K562 (cell line): ENCODE results near the gene CHKB. TPM values are rescaled to one million over a fixed set of nuclear protein-coding genes. Genes with fewer than 3 reads are reported as not detected.

Source experiments
- ATAC-seq: fragments of 200-7000 bp; cut with Tn5 transposase; 3 replicates; pipeline ENCODE4 v1.9.1; 2020; ENCODE audit warnings: moderate library complexity
- BruUV-seq: library from RNA; stranded (reverse); fragments of 400-500 nt; replicated peaks from 2 replicates; lab custom pipeline; 2021; lab: Mats Ljungman, UMichigan
- CTCF ChIA-PET: fragments of 300-600 bp; formaldehyde crosslinking; extraction: SDS; loops from one replicate; lab custom pipeline; 2021; ENCODE audit warnings: low intra/inter-chr PET ratio; lab: Yijun Ruan, JAX
- POLR2A ChIA-PET: fragments of 300-600, 350-650 bp; sonication (Branson Sonifier 250); formaldehyde crosslinking; extraction: SDS; loops from one replicate; lab custom pipeline; 2021; ENCODE audit warnings: antibody characterized with exemption, inconsistent platforms; lab: Yijun Ruan, JAX
- DNase-seq, 4 experiments: peaks; one replicate each; pipeline versions ENCODE4 v3.0.0 to v3.0.0-alpha.2; 2011 to 2018; ENCODE audit warnings: low spot score in 3 of 4, mixed read lengths in 3 of 4; ENCODE audit errors: extremely low read depth in 1 of 4
- FAIRE-seq: peaks from 2 replicates; lab custom pipeline; 2011; peaks lifted over from hg19 to GRCh38; lab: Jason Lieb, UNC
- H2AFZ ChIP-seq: 2 replicates; pipeline ENCODE4 v1.6.0; 2011; ENCODE audit warnings: low read depth, low read length, control low read depth, inconsistent platforms
- H3K27ac ChIP-seq: fragments of 200-600 bp; 3 replicates; pipeline ENCODE4 v1.8.0; 2011; ENCODE audit warnings: low read depth, mild to moderate bottlenecking, control low read depth, inconsistent platforms, low read length, moderate library complexity, mixed read lengths; ENCODE audit errors: extremely low read depth
- H3K27me3 ChIP-seq, 2 experiments: fragments of 300-600 bp in 1 of 2; 2 replicates in 1 of 2; 3 replicates in 1 of 2; pipeline versions ENCODE4 v1.6.0 to v1.8.0; 2011; ENCODE audit warnings: inconsistent platforms in 2 of 2, low read length in 2 of 2, mild to moderate bottlenecking in 1 of 2, mixed read lengths in 1 of 2, moderate library complexity in 1 of 2; ENCODE audit not compliant: control insufficient read depth in 2 of 2, insufficient read depth in 2 of 2
- H3K36me3 ChIP-seq: fragments of 300-600 bp; 3 replicates; pipeline ENCODE4 v1.8.0; 2011; ENCODE audit warnings: mild to moderate bottlenecking, low read length, inconsistent platforms; ENCODE audit not compliant: control insufficient read depth, insufficient read depth
- H3K4me1 ChIP-seq, 2 experiments: fragments of 200-600 bp in 1 of 2; replicated peaks in 1 of 2; 2 replicates in 1 of 2; 3 replicates in 1 of 2; pipeline versions ENCODE4 v1.5.1 to v1.8.0; 2011; ENCODE audit warnings: inconsistent platforms in 2 of 2, low read length in 2 of 2, mild to moderate bottlenecking in 1 of 2, mixed read lengths in 1 of 2, moderate library complexity in 1 of 2; ENCODE audit not compliant: control insufficient read depth in 2 of 2, insufficient read depth in 2 of 2
- H3K4me2 ChIP-seq: 2 replicates; pipeline ENCODE4 v1.6.1; 2011; ENCODE audit warnings: low read length, control low read depth, inconsistent platforms, mixed read lengths; ENCODE audit not compliant: insufficient read depth
- H3K4me3 ChIP-seq: fragments of 200-600 bp; sonication (generic), shearing (Covaris generic); 2 replicates; pipeline ENCODE4 v1.5.1; 2016; ENCODE audit warnings: control low read depth, inconsistent platforms
- H3K79me2 ChIP-seq: fragments of 200-600 bp; 3 replicates; pipeline ENCODE4 v1.8.0; 2011; ENCODE audit warnings: low read length, inconsistent platforms; ENCODE audit not compliant: control insufficient read depth, insufficient read depth
- H3K9ac ChIP-seq, 2 experiments: 2 replicates each; pipeline versions ENCODE4 v1.6.0 to v1.6.1; 2011; ENCODE audit warnings: low read depth in 2 of 2, low read length in 2 of 2, control low read depth in 1 of 2, inconsistent platforms in 1 of 2, mild to moderate bottlenecking in 1 of 2, mixed read lengths in 1 of 2; ENCODE audit not compliant: insufficient read depth in 1 of 2
- H3K9me1 ChIP-seq: one replicate; pipeline ENCODE4 v1.6.0; 2011; ENCODE audit warnings: inconsistent platforms, mild to moderate bottlenecking, low read length, moderate library complexity; ENCODE audit not compliant: control insufficient read depth, insufficient read depth
- H3K9me3 ChIP-seq: replicated peaks from 2 replicates; pipeline ENCODE4 v1.5.1; 2011; ENCODE audit warnings: low read depth, low read length, inconsistent platforms; ENCODE audit not compliant: control insufficient read depth, insufficient read depth
- H4K20me1 ChIP-seq: replicated peaks from 2 replicates; pipeline ENCODE4 v1.6.1; 2011; ENCODE audit warnings: low read length, inconsistent platforms, mixed read lengths; ENCODE audit not compliant: control insufficient read depth, insufficient read depth
- ATF3 ChIP-seq, 2 experiments: fragments of 450-650 bp in 1 of 2; sonication (generic) in 1 of 2; formaldehyde crosslinking in 1 of 2; IDR thresholded peaks in 1 of 2; conservative IDR thresholded peaks in 1 of 2; 2 replicates each; pipeline versions ENCODE4 v1.6.1 to v1.8.1; 2016 to 2023; ENCODE audit warnings: mild to moderate bottlenecking in 2 of 2, moderate library complexity in 2 of 2, inconsistent platforms in 1 of 2, missing genetic modification reagents in 1 of 2
- ATF7 ChIP-seq: fragments of 450-650 bp; IDR thresholded peaks from 2 replicates; pipeline ENCODE4 v1.7.1; 2014; ENCODE audit warnings: mild to moderate bottlenecking, moderate library complexity
- CC2D1A ChIP-seq: fragments of 450-650 bp; IDR thresholded peaks from 2 replicates; pipeline ENCODE4 v1.6.1; 2017; ENCODE audit warnings: mild to moderate bottlenecking
- CREB1 ChIP-seq, 2 experiments: sonication (generic) in 1 of 2; formaldehyde crosslinking in 1 of 2; IDR thresholded peaks; 2 replicates each; pipeline versions ENCODE4 v1.6.1 to v1.8.0; 2012 to 2022; ENCODE audit warnings: inconsistent platforms in 1 of 2, mild to moderate bottlenecking in 1 of 2, missing genetic modification reagents in 1 of 2, moderate library complexity in 1 of 2
- EGR1 ChIP-seq: fragments of 450-650 bp; conservative IDR thresholded peaks from 2 replicates; pipeline ENCODE4 v1.6.1; 2017; ENCODE audit warnings: mild to moderate bottlenecking
- ELK3 ChIP-seq: fragments of 450-650 bp; formaldehyde crosslinking; IDR thresholded peaks from 2 replicates; pipeline ENCODE4 v1.4.0; 2020; ENCODE audit warnings: mild to moderate bottlenecking
- HES1 ChIP-seq: fragments of 450-650 bp; IDR thresholded peaks from 2 replicates; pipeline ENCODE4 v1.6.1; 2016; ENCODE audit warnings: low read depth, mild to moderate bottlenecking, moderate library complexity
- IRF9 ChIP-seq: fragments of 450-650 bp; IDR thresholded peaks from 2 replicates; pipeline ENCODE4 v1.6.1; 2016; ENCODE audit warnings: missing biosample characterization, missing genetic modification characterization
- L3MBTL2 ChIP-seq: fragments of 450-650 bp; IDR thresholded peaks from 2 replicates; pipeline ENCODE4 v1.6.1; 2016; ENCODE audit warnings: mild to moderate bottlenecking, moderate library complexity
- LEF1 ChIP-seq: fragments of 450-650 bp; IDR thresholded peaks from 2 replicates; pipeline ENCODE4 v1.6.1; 2016; ENCODE audit warnings: mild to moderate bottlenecking
- PHF8 ChIP-seq: fragments of 200-600 bp; sonication (generic); IDR thresholded peaks from 2 replicates; pipeline ENCODE4 v1.6.1; 2012; ENCODE audit warnings: mixed run types, mild to moderate bottlenecking, inconsistent platforms, low read length, moderate library complexity, borderline replicate concordance
- RNF2 ChIP-seq: sonication (generic); IDR thresholded peaks from 2 replicates; pipeline ENCODE4 v1.6.1; 2016
- SETDB1 ChIP-seq: IDR thresholded peaks from one replicate; pipeline ENCODE4 v1.6.1; 2012; ENCODE audit warnings: low read length, control low read depth, inconsistent platforms
- SMAD2 ChIP-seq: fragments of 150-350 bp; IDR thresholded peaks from 2 replicates; pipeline ENCODE4 v1.6.1; 2014; ENCODE audit warnings: low read depth, mild to moderate bottlenecking, low read length
- TCF7 ChIP-seq: sonication (generic); IDR thresholded peaks from 2 replicates; pipeline ENCODE4 v1.6.1; 2016; ENCODE audit warnings: antibody characterized with exemption, borderline replicate concordance
- U2AF2 ChIP-seq: fragments of 200-400 bp; formaldehyde crosslinking; optimal IDR thresholded peaks from 2 replicates; pipeline ENCODE3; 2017; ENCODE audit warnings: low read depth, mild to moderate bottlenecking, low read length
- WGBS: fragments of 100-300 bp; shearing (Covaris generic); methylation state at CpG from one replicate; pipeline ENCODE4 v1.1.6; 2016; ENCODE audit warnings: low coverage, mixed read lengths; ENCODE audit not compliant: insufficient coverage; ENCODE audit errors: missing lambda C conversion rate; 5-methylcytosine and 5-hydroxymethylcytosine counted together
- in situ Hi-C: fragments of 300-500 bp; cut with MboI; formaldehyde crosslinking; loops from 4 replicates; pipeline ENCODE4 v1.15.0; 2018; ENCODE audit warnings: inconsistent platforms, mixed read lengths
- intact Hi-C: fragments of 100-400 bp; cut with micrococcal nuclease; formaldehyde crosslinking; loops from 2 replicates; pipeline ENCODE4 v1.14.2; 2022
- polyA plus RNA-seq, 8 experiments: library from polyadenylated mRNA; depleted of rRNA in 4 of 8; stranded (reverse) in 5 of 8; unstranded in 3 of 8; fragments of >200 nt; fragmentation: Nextera tagmentation in 2 of 8; fragmentation: Illumina TruSeq in 1 of 8; extraction: Ambion mirVana in 2 of 8; extraction: Trizol in 1 of 8; gene quantifications; 2 replicates each; pipeline versions ENCODE4 v1.2.1 to v1.2.3, GENCODE V29; 2011 to 2014; ENCODE audit warnings: inconsistent platforms in 1 of 8, missing spikeins in 1 of 8
- total RNA-seq, 7 experiments: library from RNA; depleted of rRNA in 6 of 7; stranded (reverse); fragments of >200 nt in 6 of 7; fragmentation: Illumina TruSeq in 2 of 7; extraction: Trizol in 2 of 7; gene quantifications; 2 replicates each; pipeline versions ENCODE4 v1.2.1 to v1.2.3, GENCODE V29; 2011 to 2021; ENCODE audit warnings: low replicate concordance in 1 of 7

Gene CHKB
- total and polyA plus RNA-seq, 9 of the 15 experiments (the other 6 are each of a cell fraction or from before 2014, with no cell fraction given), result 2.7 to 31.0 (median 11.0) TPM

- no peaks in the 10 kb centered on the region for H3K27me3 ChIP-seq
- no peak overlapping the region for H3K4me2 ChIP-seq
- 87% methylated on average over 4 of the region's 14 CpGs for WGBS
- intact Hi-C loops, result no loop called here
- H3K9me3 ChIP-seq, result no peaks in the 10 kb centered on the region
- H3K9me1 ChIP-seq, result no peaks in the 10 kb centered on the region
- H2AFZ ChIP-seq, result no peak overlapping the region
- H3K79me2 ChIP-seq, result no peaks in the 10 kb centered on the region; the same call in 2 of the 3 replicates
- FAIRE-seq, result no peak
- TF ChIP-seq ATF7 (no peak), RNF2 (no peak), U2AF2 (no peak), ELK3 (no peak), L3MBTL2 (no peak), LEF1 (no peak), PHF8 (no peak), CC2D1A (no peak), IRF9 (tag) (no peak), SMAD2 (no peak), SETDB1 (no peak), CREB1 (IDR thresholded peaks at IDR 0.05) (no peak), CREB1 (CRISPR knock-in tag; IDR thresholded peaks at IDR 0.05) (no peak), HES1 (no peak), EGR1 (no peak), ATF3 (IDR thresholded peaks at IDR 0.05) (no peak), ATF3 (CRISPR knock-in tag; conservative IDR thresholded peaks at IDR 0.05) (no peak), TCF7 (no peak)
- TF ChIP-seq, all 486 proteins: peak for 0
- Histone ChIP-seq H3K4me1 (peaks cover 17 to 43% of the 10 kb centered on the region in 2 experiments; a peak in 4 of 5 replicates), H3K9ac (no peak overlapping the region), H3K27ac (no peak overlapping the region), H3K4me3 (no peak overlapping the region), H4K20me1 (no peaks in the 10 kb centered on the region), H3K36me3 (no peaks in the 10 kb centered on the region)
- ChIA-PET CTCF (no interaction called here), POLR2A (no interaction called here)
- in situ Hi-C loops, result no loop called here
- BruUV-seq, result no TSS peak
- DNase-seq (no peak), ATAC-seq (no peak)
Measured at GRCh38 chr22:50625131-50625567, 42.5 kb upstream of the CHKB start.
